IPS-NIHi7 (cell line): Measurements from ENCODE around the gene TBX15.

Source experiments
- DNase-seq: peaks from one replicate; pipeline ENCODE4 v3.0.0; 2012; ENCODE audit warnings: mixed read lengths; ENCODE audit errors: extremely low spot score

The TBX15 gene

GRCh38 chr1:119001181-119002027, 13.3 kb upstream of the TBX15 start:
- no peak for DNase-seq

GRCh38 chr1:119000371-119001180, 12.4 kb upstream of the TBX15 start:
- no peak for DNase-seq

- no peak for DNase-seq
Observed at GRCh38 chr1:118999348-119000071, 11.4 kb upstream of the TBX15 start.

- no peak for DNase-seq
Observed at GRCh38 chr1:118998171-118998570, 10.0 kb upstream of the TBX15 start.

GRCh38 chr1:118997225-118997624, 9.1 kb upstream of the TBX15 start:
- no peak for DNase-seq

- DNase-seq: no peak
Observed at GRCh38 chr1:118995312-118996016, 7.3 kb upstream of the TBX15 start.

- no peak for DNase-seq
Observed at GRCh38 chr1:118993700-118994026, 5.5 kb upstream of the TBX15 start.

GRCh38 chr1:118992868-118993699, 4.9 kb upstream of the TBX15 start:
- DNase-seq: no peak

GRCh38 chr1:118992237-118992825, 4.2 kb upstream of the TBX15 start:
- no peak for DNase-seq

- DNase-seq: no peak
Observed at GRCh38 chr1:118991448-118991847, 3.3 kb upstream of the TBX15 start.

GRCh38 chr1:118990513-118991152, 2.5 kb upstream of the TBX15 start:
- DNase-seq: no peak

- DNase-seq: no peak
Observed at GRCh38 chr1:118989878-118990378, 1.8 kb upstream of the TBX15 start.

GRCh38 chr1:118989006-118989815, 1.1 kb upstream of the TBX15 start:
- no peak for DNase-seq

- peak; percentile 20 for DNase-seq
Observed at GRCh38 chr1:118987468-118988185, 516 bp downstream of the TBX15 start.

GRCh38 chr1:118986555-118987467, 1.3 kb downstream of the TBX15 start:
- DNase-seq: no peak

GRCh38 chr1:118985640-118986554, 2.2 kb downstream of the TBX15 start:
- no peak for DNase-seq
